Panc1 (cell line): ENCODE data around the gene CUZD1.

Source experiments
- POLR2AphosphoS5 ChIP-seq: IDR thresholded peaks from 2 replicates; pipeline ENCODE4 v1.6.1; 2012; ENCODE audit warnings: mild to moderate bottlenecking, low read depth, low read length, moderate library complexity
- SIN3A ChIP-seq: IDR thresholded peaks from 2 replicates; pipeline ENCODE4 v1.6.1; 2012; ENCODE audit warnings: low read depth, mild to moderate bottlenecking, low read length, moderate library complexity, borderline replicate concordance; ENCODE audit not compliant: insufficient read depth
- TCF7L2 ChIP-seq: IDR thresholded peaks from 2 replicates; pipeline ENCODE4 v1.6.1; 2011; ENCODE audit warnings: mild to moderate bottlenecking, low read depth, low read length, inconsistent platforms
- TF ChIP-seq, protein P1 (sequence below): fragments of 450-650 bp; IDR thresholded peaks from 2 replicates; pipeline ENCODE4 v1.5.1; 2017; ENCODE audit warnings: mild to moderate bottlenecking
- TF ChIP-seq, protein P2 (sequence below), 2 experiments: IDR thresholded peaks; 2 replicates each; pipeline ENCODE4 v1.6.1; 2011 to 2012; ENCODE audit warnings: low read depth in 2 of 2, control low read depth in 1 of 2, low read length in 1 of 2, mild to moderate bottlenecking in 1 of 2, moderate library complexity in 1 of 2; ENCODE audit not compliant: insufficient read depth in 1 of 2

DNA sequence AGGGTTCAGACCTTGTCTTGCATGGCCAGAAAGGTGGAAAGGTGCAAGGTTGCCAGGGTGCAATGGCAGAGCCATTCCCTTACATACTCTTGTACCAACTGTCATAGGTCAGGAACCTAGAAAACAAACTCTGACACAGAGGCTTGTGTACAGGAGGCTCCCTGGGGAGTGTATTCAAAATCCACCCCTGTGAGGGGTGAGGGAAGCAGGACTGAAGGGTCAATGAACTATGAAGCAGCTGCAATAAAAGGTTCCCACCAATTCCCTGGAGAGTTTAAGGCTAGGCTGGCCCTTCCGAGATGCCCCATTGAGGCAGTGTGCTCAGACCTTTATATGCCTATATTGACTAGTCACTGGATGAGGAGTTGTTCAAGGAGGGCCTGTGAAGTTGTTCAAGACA, 13.9 kb upstream of the CUZD1 start:
- TF ChIP-seq, protein P1, sequence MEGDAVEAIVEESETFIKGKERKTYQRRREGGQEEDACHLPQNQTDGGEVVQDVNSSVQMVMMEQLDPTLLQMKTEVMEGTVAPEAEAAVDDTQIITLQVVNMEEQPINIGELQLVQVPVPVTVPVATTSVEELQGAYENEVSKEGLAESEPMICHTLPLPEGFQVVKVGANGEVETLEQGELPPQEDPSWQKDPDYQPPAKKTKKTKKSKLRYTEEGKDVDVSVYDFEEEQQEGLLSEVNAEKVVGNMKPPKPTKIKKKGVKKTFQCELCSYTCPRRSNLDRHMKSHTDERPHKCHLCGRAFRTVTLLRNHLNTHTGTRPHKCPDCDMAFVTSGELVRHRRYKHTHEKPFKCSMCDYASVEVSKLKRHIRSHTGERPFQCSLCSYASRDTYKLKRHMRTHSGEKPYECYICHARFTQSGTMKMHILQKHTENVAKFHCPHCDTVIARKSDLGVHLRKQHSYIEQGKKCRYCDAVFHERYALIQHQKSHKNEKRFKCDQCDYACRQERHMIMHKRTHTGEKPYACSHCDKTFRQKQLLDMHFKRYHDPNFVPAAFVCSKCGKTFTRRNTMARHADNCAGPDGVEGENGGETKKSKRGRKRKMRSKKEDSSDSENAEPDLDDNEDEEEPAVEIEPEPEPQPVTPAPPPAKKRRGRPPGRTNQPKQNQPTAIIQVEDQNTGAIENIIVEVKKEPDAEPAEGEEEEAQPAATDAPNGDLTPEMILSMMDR: no peak
- TF ChIP-seq SIN3A: no peak
- TF ChIP-seq TCF7L2: no peak
- no peak for TF ChIP-seq POLR2AphosphoS5
- TF ChIP-seq, protein P2, sequence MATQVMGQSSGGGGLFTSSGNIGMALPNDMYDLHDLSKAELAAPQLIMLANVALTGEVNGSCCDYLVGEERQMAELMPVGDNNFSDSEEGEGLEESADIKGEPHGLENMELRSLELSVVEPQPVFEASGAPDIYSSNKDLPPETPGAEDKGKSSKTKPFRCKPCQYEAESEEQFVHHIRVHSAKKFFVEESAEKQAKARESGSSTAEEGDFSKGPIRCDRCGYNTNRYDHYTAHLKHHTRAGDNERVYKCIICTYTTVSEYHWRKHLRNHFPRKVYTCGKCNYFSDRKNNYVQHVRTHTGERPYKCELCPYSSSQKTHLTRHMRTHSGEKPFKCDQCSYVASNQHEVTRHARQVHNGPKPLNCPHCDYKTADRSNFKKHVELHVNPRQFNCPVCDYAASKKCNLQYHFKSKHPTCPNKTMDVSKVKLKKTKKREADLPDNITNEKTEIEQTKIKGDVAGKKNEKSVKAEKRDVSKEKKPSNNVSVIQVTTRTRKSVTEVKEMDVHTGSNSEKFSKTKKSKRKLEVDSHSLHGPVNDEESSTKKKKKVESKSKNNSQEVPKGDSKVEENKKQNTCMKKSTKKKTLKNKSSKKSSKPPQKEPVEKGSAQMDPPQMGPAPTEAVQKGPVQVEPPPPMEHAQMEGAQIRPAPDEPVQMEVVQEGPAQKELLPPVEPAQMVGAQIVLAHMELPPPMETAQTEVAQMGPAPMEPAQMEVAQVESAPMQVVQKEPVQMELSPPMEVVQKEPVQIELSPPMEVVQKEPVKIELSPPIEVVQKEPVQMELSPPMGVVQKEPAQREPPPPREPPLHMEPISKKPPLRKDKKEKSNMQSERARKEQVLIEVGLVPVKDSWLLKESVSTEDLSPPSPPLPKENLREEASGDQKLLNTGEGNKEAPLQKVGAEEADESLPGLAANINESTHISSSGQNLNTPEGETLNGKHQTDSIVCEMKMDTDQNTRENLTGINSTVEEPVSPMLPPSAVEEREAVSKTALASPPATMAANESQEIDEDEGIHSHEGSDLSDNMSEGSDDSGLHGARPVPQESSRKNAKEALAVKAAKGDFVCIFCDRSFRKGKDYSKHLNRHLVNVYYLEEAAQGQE (IDR thresholded peaks at IDR 0.05; ENCODE audit: insufficient read depth in 1 of 2, low read depth in 2 of 2, low read length in 1 of 2): no peak
